ENCODE measurements around the gene BNIP5.
"Not testable (repeated sequence)": the region's sequence is repeated elsewhere in the genome, so short reads cannot be mapped to it uniquely, and the experiment has no call there.

Gene BNIP5

GRCh38 chr6:36367743-36368142 is 31.1 kb upstream of the BNIP5 start:
- no peak for DNase-seq (ENCODE audit: extremely low read depth in 1 of 2, low read depth in 1 of 2)

GRCh38 chr6:36364669-36365479 is 28.2 kb upstream of the BNIP5 start:
- no peak for DNase-seq (ENCODE audit: extremely low read depth in 1 of 2, low read depth in 1 of 2)

GRCh38 chr6:36364061-36364635 is 27.5 kb upstream of the BNIP5 start:
- DNase-seq (ENCODE audit: extremely low read depth in 1 of 2, low read depth in 1 of 2) = not testable (repeated sequence)

GRCh38 chr6:36363371-36363752 is 26.7 kb upstream of the BNIP5 start:
- DNase-seq (ENCODE audit: extremely low read depth in 1 of 2, low read depth in 1 of 2) = not testable (repeated sequence)

GRCh38 chr6:36362551-36363370 is 26.1 kb upstream of the BNIP5 start:
- no peak for DNase-seq (ENCODE audit: extremely low read depth in 1 of 2, low read depth in 1 of 2)

- DNase-seq (ENCODE audit: extremely low read depth in 1 of 2, low read depth in 1 of 2) = no peak
Observed at GRCh38 chr6:36361071-36361470, 24.4 kb upstream of the BNIP5 start.

- peak; percentile 11 to 44 for DNase-seq (ENCODE audit: extremely low read depth in 1 of 2, low read depth in 1 of 2)
Observed at GRCh38 chr6:36360241-36361054, 23.8 kb upstream of the BNIP5 start.

- no peak for DNase-seq (ENCODE audit: extremely low read depth in 1 of 2, low read depth in 1 of 2)
Observed at GRCh38 chr6:36358226-36358915, 21.7 kb upstream of the BNIP5 start.

GRCh38 chr6:36357872-36358225 is 21.2 kb upstream of the BNIP5 start:
- DNase-seq (ENCODE audit: extremely low read depth in 1 of 2, low read depth in 1 of 2) = no peak

- DNase-seq (ENCODE audit: extremely low read depth in 1 of 2, low read depth in 1 of 2) = no peak
Observed at GRCh38 chr6:36355819-36356218, 19.1 kb upstream of the BNIP5 start.

GRCh38 chr6:36353411-36353915 is 16.8 kb upstream of the BNIP5 start:
- DNase-seq (ENCODE audit: extremely low read depth in 1 of 2, low read depth in 1 of 2) = no peak

GRCh38 chr6:36352477-36353157 is 15.9 kb upstream of the BNIP5 start:
- no peak for DNase-seq (ENCODE audit: extremely low read depth in 1 of 2, low read depth in 1 of 2)

- no peak for DNase-seq (ENCODE audit: extremely low read depth in 1 of 2, low read depth in 1 of 2)
Observed at GRCh38 chr6:36350681-36351571, 14.2 kb upstream of the BNIP5 start.

- DNase-seq (ENCODE audit: extremely low read depth in 1 of 2, low read depth in 1 of 2) = no peak
Observed at GRCh38 chr6:36350082-36350481, 13.4 kb upstream of the BNIP5 start.

- DNase-seq (ENCODE audit: extremely low read depth in 1 of 2, low read depth in 1 of 2) = no peak
Observed at GRCh38 chr6:36349240-36349639, 12.6 kb upstream of the BNIP5 start.

GRCh38 chr6:36347621-36348020 is 10.9 kb upstream of the BNIP5 start:
- no peak for DNase-seq (ENCODE audit: extremely low read depth in 1 of 2, low read depth in 1 of 2)

GRCh38 chr6:36346486-36347273 is 10.0 kb upstream of the BNIP5 start:
- no peak for DNase-seq (ENCODE audit: extremely low read depth in 1 of 2, low read depth in 1 of 2)
